8988T (cell line): ENCODE results near the gene CPEB1.

Experiments
- DNase-seq: peaks from one replicate; pipeline ENCODE4 v3.0.0; 2011

The CPEB1 gene

DNA sequence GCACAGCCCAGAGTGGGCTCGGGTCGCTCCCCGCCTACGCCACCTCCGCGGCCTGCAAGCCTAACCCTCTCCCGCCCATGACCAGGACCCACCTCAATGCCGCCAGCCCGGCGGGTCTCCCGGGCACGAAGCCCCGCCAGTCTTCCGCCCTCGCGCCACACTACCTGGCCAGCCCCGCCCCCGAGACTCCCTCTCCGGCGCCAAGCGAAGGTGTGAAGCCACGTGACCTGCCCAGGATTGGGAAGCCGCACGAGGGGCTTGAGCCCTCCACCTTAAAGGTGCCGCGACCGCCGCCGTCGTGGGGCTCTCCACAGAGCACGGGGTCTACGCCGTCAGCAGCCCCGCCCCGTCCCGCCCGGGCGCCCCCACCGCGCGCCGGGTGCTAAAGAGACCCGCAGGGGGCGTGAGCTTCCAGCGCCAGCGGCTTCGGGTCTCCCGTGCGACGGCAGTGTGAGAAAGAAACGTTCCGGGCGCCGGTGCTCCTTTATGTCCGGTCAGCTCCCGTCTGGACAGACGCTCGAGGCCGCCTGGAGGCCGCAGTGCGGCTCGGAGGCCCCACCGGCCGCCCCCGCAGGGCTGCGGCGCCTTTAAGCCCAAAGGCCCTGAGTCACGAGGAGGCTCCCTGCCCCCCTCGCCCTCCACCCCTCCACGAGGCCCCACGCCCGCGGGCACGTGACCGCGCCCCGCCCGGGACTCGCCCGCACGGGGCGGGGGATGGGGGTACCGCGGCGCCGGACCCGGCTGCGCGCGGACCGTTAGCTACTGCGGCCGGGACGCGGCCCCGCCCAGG lies at the start of gene CPEB1:
TSS of gene CPEB1 (minus strand) at position 319 of the 790 bp plus-strand sequence. CDS start 18,904 bp downstream, outside the sequence.
- DNase-seq: no peak

DNA sequence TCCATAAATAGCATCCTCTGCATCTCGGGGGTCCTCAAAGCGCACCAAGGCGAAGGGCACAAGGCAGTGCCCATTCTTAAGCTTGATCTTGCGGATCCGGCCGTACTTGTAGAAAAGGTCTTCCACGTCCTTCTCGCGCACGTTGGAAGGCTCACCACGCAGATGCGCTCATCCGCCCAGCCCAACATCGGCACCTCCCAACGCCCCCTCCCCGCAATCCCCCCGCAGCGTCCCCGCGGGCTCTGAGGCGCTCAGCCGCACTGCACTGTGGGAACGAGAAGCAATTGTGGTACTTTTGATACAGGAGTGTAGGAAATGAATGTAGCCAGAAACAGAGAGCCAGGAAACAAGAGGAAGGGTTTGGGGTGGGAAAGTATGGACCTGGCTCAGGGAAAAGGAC lies 45.0 kb upstream of the CPEB1 start:
- DNase-seq: no peak

GRCh38 chr15:82689147-82689546 lies 42.0 kb upstream of the CPEB1 start:
- no peak for DNase-seq

- DNase-seq: no peak
Observed at GRCh38 chr15:82688691-82689090, 41.5 kb upstream of the CPEB1 start.

DNA sequence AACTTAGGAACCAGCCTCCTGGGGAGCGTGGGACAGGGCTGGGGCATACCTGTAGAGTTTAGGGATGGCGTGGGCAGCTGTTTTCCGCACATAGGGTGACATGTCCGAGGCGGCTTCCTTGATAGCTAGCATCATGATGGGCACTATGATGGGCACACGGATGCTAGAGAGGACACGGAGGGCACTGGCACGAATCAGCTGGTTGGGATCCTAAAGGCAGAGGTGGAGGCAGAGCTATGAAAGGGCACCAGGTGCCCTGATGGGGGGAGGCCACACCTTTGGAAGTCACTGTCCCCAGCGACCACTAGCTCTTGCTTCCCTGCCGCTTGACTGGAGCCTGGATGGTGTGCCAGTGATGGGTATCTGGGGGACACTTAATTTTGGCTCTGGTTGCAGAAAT lies 34.2 kb upstream of the CPEB1 start:
- DNase-seq: no peak

- DNase-seq: no peak
Observed at GRCh38 chr15:82680200-82681102, 33.3 kb upstream of the CPEB1 start.

GRCh38 chr15:82679626-82680199 lies 32.5 kb upstream of the CPEB1 start:
- no peak for DNase-seq

DNA sequence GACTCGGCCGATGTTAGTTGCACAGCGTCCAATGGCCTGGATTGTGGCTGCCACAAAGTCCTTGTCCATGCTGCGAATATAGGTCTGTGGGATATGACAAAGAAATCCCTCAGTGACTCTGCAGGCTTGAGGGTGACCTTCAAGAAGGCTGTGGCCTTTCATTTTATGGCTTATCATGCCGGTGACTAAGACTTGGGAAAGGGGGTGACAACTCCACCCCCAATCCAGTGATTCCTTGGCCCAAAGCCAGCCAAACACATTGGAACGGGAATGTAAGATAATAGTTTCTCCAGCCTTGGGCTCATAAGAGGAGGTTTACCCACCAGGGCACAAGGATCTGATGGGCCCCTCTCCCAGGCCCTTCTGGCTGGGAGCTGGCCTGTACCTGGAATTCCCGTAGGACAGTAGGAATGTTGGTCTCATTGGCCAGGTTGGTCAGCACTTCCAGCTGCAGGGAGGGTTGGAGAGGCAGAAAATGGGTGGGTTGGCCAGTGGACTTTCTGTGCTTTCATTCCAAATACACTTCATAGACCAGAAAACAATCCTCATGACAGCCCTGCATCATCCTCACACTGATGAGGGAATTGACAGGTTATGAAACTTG lies 30.7 kb upstream of the CPEB1 start:
- DNase-seq: no peak

- no peak for DNase-seq
Observed at GRCh38 chr15:82674873-82675272, 27.7 kb upstream of the CPEB1 start.

- DNase-seq: no peak
Observed at GRCh38 chr15:82670699-82671098, 23.5 kb upstream of the CPEB1 start.

GRCh38 chr15:82666606-82667005 lies 19.4 kb upstream of the CPEB1 start:
- no peak for DNase-seq

- DNase-seq: no peak
Observed at GRCh38 chr15:82664021-82664420, 16.9 kb upstream of the CPEB1 start.

GRCh38 chr15:82663186-82663600 lies 16.0 kb upstream of the CPEB1 start:
- no peak for DNase-seq

GRCh38 chr15:82662641-82663040 lies 15.5 kb upstream of the CPEB1 start:
- DNase-seq: no peak

GRCh38 chr15:82660378-82660777 lies 13.2 kb upstream of the CPEB1 start:
- DNase-seq: no peak

- no peak for DNase-seq
Observed at GRCh38 chr15:82656641-82657266, 9.6 kb upstream of the CPEB1 start.

- DNase-seq: no peak
Observed at GRCh38 chr15:82655606-82656005, 8.4 kb upstream of the CPEB1 start.

GRCh38 chr15:82653483-82654168 lies 6.5 kb upstream of the CPEB1 start:
- DNase-seq: no peak

DNA sequence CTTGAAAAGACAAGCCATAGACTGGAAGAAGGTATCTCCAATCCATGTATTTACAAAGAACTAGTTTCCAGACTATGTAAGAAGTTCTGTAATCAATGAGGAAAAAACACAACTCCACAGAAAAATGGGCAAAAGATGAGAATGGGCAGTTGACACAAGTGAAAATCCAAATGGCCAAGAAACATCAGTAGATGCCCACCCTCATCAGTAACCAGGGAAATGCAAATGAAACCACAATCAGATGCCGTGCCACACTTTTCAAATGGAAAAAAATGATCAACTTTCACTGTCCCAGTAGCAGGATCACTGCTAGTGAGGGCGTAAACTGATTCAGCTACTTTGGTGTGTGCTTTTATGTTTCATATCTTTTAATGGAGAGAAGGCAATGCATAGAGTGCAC lies 4.5 kb upstream of the CPEB1 start:
- DNase-seq: no peak

DNA sequence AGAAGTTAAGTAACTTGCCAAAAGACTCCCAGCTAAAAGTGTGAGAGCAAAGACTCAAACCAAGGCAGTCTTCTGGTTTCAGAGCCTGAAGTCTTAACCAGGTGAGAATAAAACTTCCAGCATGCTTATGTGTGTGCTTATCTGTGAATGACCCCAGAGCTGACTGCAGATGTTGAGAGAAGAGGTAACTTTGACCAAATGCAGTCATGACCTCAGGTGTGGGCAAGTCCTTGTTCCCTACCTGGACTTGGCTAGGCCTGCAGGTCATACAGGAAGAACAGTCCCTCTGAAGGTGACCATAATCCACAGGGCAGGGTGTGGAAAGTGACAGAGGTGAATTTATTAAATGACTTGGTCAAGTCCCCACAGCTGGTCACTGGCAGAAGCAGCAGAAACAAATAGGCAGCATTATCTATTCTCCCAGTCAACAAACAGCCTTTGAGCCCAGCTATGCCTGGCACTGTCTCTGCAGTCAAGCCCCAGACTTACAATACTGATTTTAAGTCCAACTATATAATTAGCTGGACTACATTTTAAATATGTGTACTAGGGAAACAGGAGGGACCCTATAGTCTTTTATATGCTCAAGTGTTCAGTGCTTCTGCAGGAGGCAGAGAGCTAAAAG lies 3.0 kb upstream of the CPEB1 start:
- DNase-seq: no peak

- no peak for DNase-seq
Observed at GRCh38 chr15:82649226-82649999, 2.2 kb upstream of the CPEB1 start.
